ENCODE measurements around the gene PREB. TPM values are rescaled to one million over a fixed set of nuclear protein-coding genes. Genes with fewer than 3 reads are reported as not detected.
A peak's percentile ranks its signal among the peaks of the same experiment; 100 is the strongest.

Gene PREB
- total and polyA plus RNA-seq, 8 donors, result 14.2 to 107 (median 41.0) TPM

GRCh38 chr2:27087823-27088410, 46.5 kb downstream of the PREB start:
- TF ChIP-seq POLR2A (IDR thresholded peaks at IDR 0.05), result no peak
- no peak for TF ChIP-seq POLR2AphosphoS5 (IDR thresholded peaks at IDR 0.05)
- TF ChIP-seq CTCF (IDR thresholded peaks at IDR 0.05), result no peak
- TF ChIP-seq EP300 (IDR thresholded peaks at IDR 0.05), result no peak
- H3K27ac ChIP-seq, result no peak overlapping the region
- WGBS, 5 donors, result 82 to 92% (median 90%) methylated on average over 5 of the region's 5 CpGs
- H3K27me3 ChIP-seq, result no peaks in the 10 kb centered on the region
- H3K36me3 ChIP-seq, result peaks cover 0 to 11% (median under 1%) of the 10 kb centered on the region in 4 donors
- H3K4me3 ChIP-seq, result no peak overlapping the region
- peaks cover 21 to 62% (median 39%) of the 10 kb centered on the region in 4 donors for H3K4me1 ChIP-seq
- H3K9me3 ChIP-seq, result no peaks in the 10 kb centered on the region
- intact Hi-C loops (cut with DNase I; ENCODE audit: low total_unique reads), result loop anchor here (10.0 kb wide), 1 partner anchor 53 kb away; the partner anchor contains the start of gene TMEM214
- no peak for DNase-seq

- Histone ChIP-seq H3K27ac (peak within 1 kb of the TSS; percentile 83 to 92 (median 89)), H3K36me3 (peaks cover 0 to 16% (median 6%) of the 10 kb centered on the region in 4 donors), H3K9me3 (no peaks in the 10 kb centered on the region), H3K4me1 (peaks cover 26 to 62% (median 48%) of the 10 kb centered on the region in 4 donors), H3K27me3 (no peaks in the 10 kb centered on the region), H3K4me3 (peak within 1 kb of the TSS; percentile 63 to 79 (median 65))
- 8 to 12% (median 10%) methylated on average over 24 to 54 of the region's 54 CpGs for WGBS, 5 donors
- peak in 1 of 7 experiments; percentile 11 for TF ChIP-seq CTCF (IDR thresholded peaks at IDR 0.05)
- no peak for TF ChIP-seq POLR2A (IDR thresholded peaks at IDR 0.05)
- intact Hi-C loops (cut with DNase I; ENCODE audit: low total_unique reads), result loop anchor here (10.0 kb wide), 1 partner anchor 52 kb away; the partner anchor contains the start of gene TMEM214
- DNase-seq, result peak; percentile 61 to 73
These were observed 47.5 kb downstream of the PREB start, which contains the start of gene KHK for GRCh38 chr2:27086724-27087593. Gene KHK, plus strand, starts transcription at chr2:27086772. Its CDS starts 488 bp downstream, at chr2:27087260.

DNA sequence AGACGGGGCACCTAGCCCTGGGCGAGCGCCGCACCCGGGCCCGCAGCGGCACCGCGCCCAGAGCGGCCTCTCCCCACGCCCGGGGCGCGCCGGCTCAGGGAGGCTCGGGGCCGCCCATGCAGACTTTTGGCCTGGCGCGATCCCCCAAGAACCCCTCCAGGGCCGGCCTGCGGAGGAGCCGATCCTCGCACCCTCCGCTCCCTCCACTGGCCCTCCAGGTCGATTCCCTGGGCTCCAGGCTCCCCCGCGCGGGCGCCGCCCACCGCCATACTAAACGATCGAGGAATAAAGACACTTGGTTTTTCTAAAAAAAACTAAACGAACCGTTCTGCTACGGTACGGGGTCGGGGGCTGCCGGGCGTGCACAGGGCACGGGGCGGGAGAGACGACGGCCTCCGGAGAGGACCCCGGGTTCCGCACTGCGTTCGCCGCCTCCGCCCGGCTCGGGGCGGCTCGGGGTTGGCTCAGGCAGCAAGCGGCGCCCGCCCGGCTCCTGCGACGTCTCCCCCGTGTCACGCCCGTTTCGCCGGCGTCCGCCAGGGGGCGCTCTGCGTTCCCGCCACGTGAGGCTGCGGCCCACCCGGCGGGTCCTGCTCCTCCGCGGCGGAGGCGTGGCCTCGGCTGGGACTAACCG, 48.2 kb downstream of the PREB start:
- DNase-seq, result peak; percentile 97 to 99
- peaks cover 33 to 70% (median 56%) of the 10 kb centered on the region in 4 donors for H3K4me1 ChIP-seq
- H3K9me3 ChIP-seq, result no peaks in the 10 kb centered on the region
- peak overlapping the region; percentile 83 to 92 (median 89) for H3K27ac ChIP-seq
- TF ChIP-seq CTCF (IDR thresholded peaks at IDR 0.05) (peak in 5 of 7 experiments; percentile 72 to 99 (median 94)), POLR2AphosphoS5 (IDR thresholded peaks at IDR 0.05) (peak; percentile 68 to 94 (median 84)), EP300 (IDR thresholded peaks at IDR 0.05) (no peak), POLR2A (IDR thresholded peaks at IDR 0.05) (no peak)
- H3K27me3 ChIP-seq, result no peaks in the 10 kb centered on the region
- WGBS, 5 donors, result 0 to 1% (median 1%) methylated on average over 31 to 81 of the region's 81 CpGs
- intact Hi-C loops (cut with DNase I; ENCODE audit: low total_unique reads), result loop anchor here (10.0 kb wide), 1 partner anchor 51 kb away; the partner anchor contains the start of gene TMEM214
- H3K4me3 ChIP-seq, result peak overlapping the region; percentile 63 to 79 (median 65)
- H3K36me3 ChIP-seq, result peaks cover 0 to 17% (median 6%) of the 10 kb centered on the region in 4 donors

DNA sequence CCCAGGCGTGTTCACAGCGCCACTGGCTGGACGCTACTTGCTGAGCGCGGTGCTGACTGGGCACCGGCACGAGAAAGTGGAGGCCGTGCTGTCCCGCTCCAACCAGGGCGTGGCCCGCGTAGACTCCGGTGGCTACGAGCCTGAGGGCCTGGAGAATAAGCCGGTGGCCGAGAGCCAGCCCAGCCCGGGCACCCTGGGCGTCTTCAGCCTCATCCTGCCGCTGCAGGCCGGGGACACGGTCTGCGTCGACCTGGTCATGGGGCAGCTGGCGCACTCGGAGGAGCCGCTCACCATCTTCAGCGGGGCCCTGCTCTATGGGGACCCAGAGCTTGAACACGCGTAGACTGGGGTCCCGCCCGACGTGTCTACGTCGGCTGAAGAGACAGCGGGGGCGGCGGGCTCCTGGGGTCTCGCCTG, 48.8 kb downstream of the PREB start:
- H3K9me3 ChIP-seq, result no peaks in the 10 kb centered on the region
- 0 to 1% (median 1%) methylated on average over 2 to 38 of the region's 38 CpGs; no CpG with 5 or more reads in 1 of the 5 donors for WGBS, 5 donors
- peak overlapping the region; percentile 63 to 79 (median 65) for H3K4me3 ChIP-seq
- TF ChIP-seq EP300 (IDR thresholded peaks at IDR 0.05) (no peak), POLR2AphosphoS5 (IDR thresholded peaks at IDR 0.05) (peak; percentile 16 to 57 (median 52)), CTCF (IDR thresholded peaks at IDR 0.05) (peak in 4 of 7 experiments; percentile 16 to 39 (median 23))
- peak overlapping the region; percentile 83 to 92 (median 89) for H3K27ac ChIP-seq
- H3K36me3 ChIP-seq, result peaks cover 0 to 17% (median 6%) of the 10 kb centered on the region in 4 donors
- H3K27me3 ChIP-seq, result no peaks in the 10 kb centered on the region
- peaks cover 38 to 75% (median 61%) of the 10 kb centered on the region in 4 donors for H3K4me1 ChIP-seq
- intact Hi-C loops (cut with DNase I; ENCODE audit: low total_unique reads), result loop anchor here (10.0 kb wide), 1 partner anchor 51 kb away; the partner anchor contains the start of gene TMEM214
- DNase-seq, result peak; percentile 73 to 86

Measured in stomach (tissue), 9 donors.